Measurements from ENCODE around the gene TRA2A.

The TRA2A gene

DNA sequence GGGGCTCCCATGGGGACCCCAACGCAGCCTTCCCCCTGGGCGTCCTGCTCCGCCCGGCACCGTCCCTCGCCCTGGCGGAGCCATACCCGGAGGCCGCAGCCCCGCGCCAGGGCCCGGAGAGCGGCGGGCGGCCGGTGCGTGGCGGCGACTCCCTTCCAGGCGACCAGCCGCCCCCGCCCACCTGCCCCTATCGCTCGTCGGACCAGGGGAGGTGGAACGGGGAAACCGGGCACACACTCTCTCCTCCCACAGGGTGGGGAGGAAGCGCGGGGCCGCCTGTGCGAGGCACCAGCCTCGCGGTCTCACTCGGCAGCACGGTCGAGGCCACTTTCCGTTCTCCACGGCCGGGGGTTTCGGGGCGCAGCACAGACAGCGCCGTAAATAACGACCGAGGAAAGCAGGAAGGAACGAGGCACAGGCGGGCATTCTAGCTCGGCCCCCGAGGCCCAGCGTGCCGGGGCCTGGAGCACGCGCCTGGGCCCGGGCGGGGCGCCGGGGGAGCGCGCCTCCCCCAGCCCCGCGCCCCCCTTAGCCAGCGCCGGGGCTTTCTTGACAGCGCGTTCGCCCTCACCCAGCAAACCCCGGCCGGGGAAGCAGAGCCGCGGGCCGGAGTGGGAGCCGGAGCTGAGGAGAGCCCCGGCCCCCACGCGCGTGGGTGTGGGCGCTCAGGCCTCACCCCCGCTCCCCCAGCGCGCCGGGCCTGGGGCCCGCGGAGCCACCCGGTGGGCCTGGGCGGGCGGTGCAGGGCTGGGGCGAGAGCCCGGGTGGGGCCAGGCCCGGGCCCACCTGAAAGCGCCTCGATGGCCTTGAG lies 62.4 kb downstream of the TRA2A start:
- Histone ChIP-seq H3K9ac (ENCODE audit: low read length) (peak overlapping the region; percentile 97), H3K9me3 (ENCODE audit: control insufficient read depth, insufficient read depth, low read depth, low read length) (no peaks in the 10 kb centered on the region), H3K36me3 (ENCODE audit: control insufficient read depth, insufficient read depth, low read length) (0 out of 2 replicates have a peak, but pooled peaks cover 6% of the 10 kb centered on the region), H3K4me1 (ENCODE audit: control insufficient read depth, insufficient read depth, low read length) (peaks cover 13% of the 10 kb centered on the region; the same call in 1 of the 2 replicates), H3K27me3 (ENCODE audit: control insufficient read depth, insufficient read depth, low read length) (no peaks in the 10 kb centered on the region), H3K27ac (ENCODE audit: low read depth, low read length) (peak overlapping the region; percentile 89), H3K4me3 (ENCODE audit: low read depth, low read length) (peak overlapping the region; percentile 96)

DNA sequence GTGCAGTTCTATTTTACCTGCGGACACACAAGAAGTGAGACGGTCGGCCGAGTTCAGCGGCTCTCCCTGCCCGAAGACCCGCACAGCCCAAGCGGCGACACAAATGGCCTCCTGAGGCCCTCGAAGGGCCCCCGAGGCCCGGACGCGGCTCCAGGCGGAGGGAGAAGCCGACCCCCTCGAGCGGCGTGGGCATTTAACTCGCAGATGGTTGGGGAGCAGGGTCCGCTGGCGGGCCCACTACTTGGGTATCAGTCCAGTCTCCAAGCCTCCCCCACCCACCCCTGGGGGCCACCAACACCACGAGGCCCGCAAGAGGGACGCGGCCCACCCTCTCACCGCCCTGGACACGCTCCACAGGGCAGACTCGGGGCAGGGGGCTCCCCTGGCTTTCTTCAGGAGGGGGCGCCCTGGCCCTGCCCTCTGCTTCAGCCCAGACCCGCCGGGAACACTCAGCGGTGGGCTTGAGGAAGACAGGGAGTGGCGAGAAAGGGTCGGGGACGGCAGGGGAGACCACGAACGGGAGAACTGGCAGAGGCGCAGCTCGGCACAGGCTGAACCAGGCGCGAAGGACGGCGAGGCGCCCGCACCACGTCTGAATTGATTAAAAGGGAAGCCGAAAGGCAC lies 63.1 kb downstream of the TRA2A start:
- Histone ChIP-seq H3K9me3 (ENCODE audit: control insufficient read depth, insufficient read depth, low read depth, low read length) (no peaks in the 10 kb centered on the region), H3K4me1 (ENCODE audit: control insufficient read depth, insufficient read depth, low read length) (peaks cover 20% of the 10 kb centered on the region), H3K27me3 (ENCODE audit: control insufficient read depth, insufficient read depth, low read length) (no peaks in the 10 kb centered on the region), H3K36me3 (ENCODE audit: control insufficient read depth, insufficient read depth, low read length) (0 out of 2 replicates have a peak, but pooled peaks cover 6% of the 10 kb centered on the region), H3K9ac (ENCODE audit: low read length) (peak overlapping the region; percentile 97), H3K27ac (ENCODE audit: low read depth, low read length) (peak overlapping the region; percentile 89), H3K4me3 (ENCODE audit: low read depth, low read length) (peak overlapping the region; percentile 96)

DNA sequence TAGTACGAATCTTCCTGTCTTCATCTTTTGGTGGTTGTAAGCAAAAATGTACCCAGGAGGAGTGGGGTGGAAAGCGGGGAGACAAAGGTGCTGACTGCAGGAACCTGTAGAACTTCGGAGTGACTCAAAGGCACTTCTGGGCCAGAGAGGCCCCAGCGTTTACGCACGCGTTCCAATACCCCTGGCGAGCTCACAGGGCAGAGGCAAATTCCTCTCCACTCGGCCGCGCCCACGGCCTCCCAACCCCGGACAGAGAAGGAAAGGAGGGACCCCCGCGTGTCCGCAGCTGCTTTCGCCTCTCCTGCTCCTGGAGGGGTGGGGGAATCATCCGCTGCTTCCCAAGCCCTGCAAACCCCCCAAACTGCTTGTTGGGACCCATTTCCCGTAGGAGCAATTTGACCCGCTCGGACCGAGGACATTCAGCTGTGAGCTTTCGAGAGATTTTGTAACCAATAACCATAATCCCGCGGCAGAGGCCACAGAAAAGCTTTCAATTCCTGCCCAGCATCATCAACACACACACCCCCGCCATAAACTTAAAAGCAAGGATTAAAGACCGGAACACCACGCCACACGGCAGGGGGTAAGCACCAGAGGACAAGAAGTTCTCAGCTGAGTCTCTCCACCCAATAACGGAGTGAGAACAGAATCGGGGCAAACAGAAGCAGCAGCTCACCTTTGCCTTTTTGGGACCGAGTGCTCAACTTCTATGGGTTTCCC lies 63.8 kb downstream of the TRA2A start:
- H3K9ac ChIP-seq (ENCODE audit: low read length) = peak overlapping the region; percentile 97
- H3K9me3 ChIP-seq (ENCODE audit: control insufficient read depth, insufficient read depth, low read depth, low read length) = no peaks in the 10 kb centered on the region
- no peaks in the 10 kb centered on the region for H3K27me3 ChIP-seq (ENCODE audit: control insufficient read depth, insufficient read depth, low read length)
- peaks cover 27% of the 10 kb centered on the region for H3K4me1 ChIP-seq (ENCODE audit: control insufficient read depth, insufficient read depth, low read length)
- 0 out of 2 replicates have a peak, but pooled peaks cover 6% of the 10 kb centered on the region for H3K36me3 ChIP-seq (ENCODE audit: control insufficient read depth, insufficient read depth, low read length)
- H3K27ac ChIP-seq (ENCODE audit: low read depth, low read length) = peak overlapping the region; percentile 89; the same call in 1 of the 2 replicates
- H3K4me3 ChIP-seq (ENCODE audit: low read depth, low read length) = peak overlapping the region; percentile 96

DNA sequence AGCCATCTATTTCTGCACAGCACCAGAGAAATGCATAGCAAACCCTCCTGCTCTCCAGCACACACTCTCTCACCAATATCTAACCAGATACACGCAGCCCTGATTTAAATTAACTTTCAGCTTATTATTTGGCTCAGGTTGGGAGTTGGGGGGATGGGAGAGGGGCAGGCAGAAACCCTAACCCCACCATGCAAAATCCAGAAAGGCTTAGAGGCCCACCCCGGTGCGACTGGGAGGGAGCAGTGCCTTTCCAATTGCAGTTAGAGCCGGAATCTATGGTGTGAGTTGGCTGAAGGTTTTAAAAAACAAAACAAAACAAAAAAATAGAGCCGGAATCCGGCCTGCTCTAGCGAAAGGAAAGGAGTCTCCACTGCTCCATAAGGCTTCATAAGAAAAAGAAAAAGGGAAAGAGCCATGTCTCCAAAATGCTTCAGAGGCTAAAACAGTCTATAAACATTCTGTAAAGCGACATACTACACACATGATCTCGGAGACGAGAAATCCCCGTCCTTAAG lies 64.4 kb downstream of the TRA2A start:
- peaks cover 32% of the 10 kb centered on the region for H3K4me1 ChIP-seq (ENCODE audit: control insufficient read depth, insufficient read depth, low read length)
- H3K9me3 ChIP-seq (ENCODE audit: control insufficient read depth, insufficient read depth, low read depth, low read length) = no peaks in the 10 kb centered on the region
- peak overlapping the region; percentile 96 for H3K4me3 ChIP-seq (ENCODE audit: low read depth, low read length)
- H3K27me3 ChIP-seq (ENCODE audit: control insufficient read depth, insufficient read depth, low read length) = no peaks in the 10 kb centered on the region
- peak overlapping the region; percentile 89; the same call in 1 of the 2 replicates for H3K27ac ChIP-seq (ENCODE audit: low read depth, low read length)
- H3K36me3 ChIP-seq (ENCODE audit: control insufficient read depth, insufficient read depth, low read length) = 0 out of 2 replicates have a peak, but pooled peaks cover 9% of the 10 kb centered on the region
- peak overlapping the region; percentile 97 for H3K9ac ChIP-seq (ENCODE audit: low read length)

DNA sequence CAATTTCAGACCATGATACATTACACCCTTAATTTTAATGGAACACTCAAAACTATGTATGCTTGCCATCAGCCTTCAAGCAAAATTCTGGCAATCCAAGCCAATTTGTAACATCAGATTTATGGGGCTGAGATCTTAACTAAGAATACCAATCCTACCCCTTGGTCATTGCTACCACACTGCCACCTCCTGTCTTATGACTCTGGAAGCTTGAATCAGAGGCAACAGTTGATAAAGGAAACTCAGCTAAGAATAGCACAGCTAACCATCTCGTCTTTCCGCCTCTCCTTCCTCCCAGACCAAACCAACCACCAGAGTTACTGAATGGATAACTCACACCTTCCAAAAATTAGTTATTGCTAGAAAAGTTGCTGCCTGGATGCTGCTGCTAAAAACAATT lies 68.9 kb downstream of the TRA2A start:
- H3K27ac ChIP-seq (ENCODE audit: low read depth, low read length) = no peak overlapping the region
- no peaks in the 10 kb centered on the region for H3K27me3 ChIP-seq (ENCODE audit: control insufficient read depth, insufficient read depth, low read length)
- H3K9ac ChIP-seq (ENCODE audit: low read length) = no peak overlapping the region
- H3K4me1 ChIP-seq (ENCODE audit: control insufficient read depth, insufficient read depth, low read length) = peaks cover 48% of the 10 kb centered on the region
- no peaks in the 10 kb centered on the region for H3K9me3 ChIP-seq (ENCODE audit: control insufficient read depth, insufficient read depth, low read depth, low read length)
- H3K36me3 ChIP-seq (ENCODE audit: control insufficient read depth, insufficient read depth, low read length) = peaks cover 32% of the 10 kb centered on the region
- H3K4me3 ChIP-seq (ENCODE audit: low read depth, low read length) = peak overlapping the region; percentile 11; the same call in 1 of the 2 replicates

DNA sequence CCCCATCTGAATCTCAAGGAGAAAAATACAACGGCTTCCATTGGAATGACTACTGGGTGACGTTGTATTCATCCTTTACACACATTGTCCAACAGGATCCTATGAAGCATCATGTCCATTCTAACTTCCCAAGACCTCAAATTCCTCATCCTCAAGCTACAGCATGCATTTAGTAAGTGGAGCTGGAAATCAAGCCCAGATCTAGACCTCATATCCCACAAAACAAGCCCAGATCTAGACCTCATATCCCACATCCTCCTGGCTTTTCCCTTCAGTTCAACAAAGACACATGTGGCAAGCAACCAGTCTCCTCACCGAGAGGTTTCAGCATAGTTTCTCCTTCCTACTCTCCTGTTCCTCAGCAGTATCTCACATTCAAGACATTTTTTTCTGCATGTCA lies 73.7 kb downstream of the TRA2A start:
- H3K27me3 ChIP-seq (ENCODE audit: control insufficient read depth, insufficient read depth, low read length) = no peaks in the 10 kb centered on the region
- H3K9ac ChIP-seq (ENCODE audit: low read length) = no peak overlapping the region
- H3K9me3 ChIP-seq (ENCODE audit: control insufficient read depth, insufficient read depth, low read depth, low read length) = no peaks in the 10 kb centered on the region
- peaks cover 46% of the 10 kb centered on the region for H3K4me1 ChIP-seq (ENCODE audit: control insufficient read depth, insufficient read depth, low read length)
- no peak overlapping the region for H3K4me3 ChIP-seq (ENCODE audit: low read depth, low read length)
- no peak overlapping the region for H3K27ac ChIP-seq (ENCODE audit: low read depth, low read length)
- peaks cover 33% of the 10 kb centered on the region for H3K36me3 ChIP-seq (ENCODE audit: control insufficient read depth, insufficient read depth, low read length)

DNA sequence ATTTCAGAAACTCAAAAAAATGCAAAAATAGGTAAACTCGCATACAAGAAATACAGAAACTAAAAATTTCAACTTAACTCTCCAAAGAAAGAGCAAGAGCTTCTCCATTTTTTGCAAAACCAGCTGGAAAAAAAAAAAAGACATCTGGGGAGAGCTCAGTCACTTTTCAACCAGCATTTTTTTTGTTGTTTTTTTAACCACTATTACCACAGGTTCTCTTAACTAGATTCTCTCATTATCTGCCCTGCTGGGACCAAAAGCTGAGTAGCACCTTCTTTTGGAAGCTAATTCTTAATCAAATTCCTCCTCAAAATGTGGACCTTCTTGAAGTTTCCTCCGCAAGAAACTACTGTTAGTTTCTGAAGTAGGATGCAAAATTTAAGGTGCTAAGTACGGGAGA lies 75.7 kb downstream of the TRA2A start:
- H3K9ac ChIP-seq (ENCODE audit: low read length) = no peak overlapping the region
- H3K4me3 ChIP-seq (ENCODE audit: low read depth, low read length) = peak overlapping the region; percentile 7; the same call in 1 of the 2 replicates
- no peaks in the 10 kb centered on the region for H3K9me3 ChIP-seq (ENCODE audit: control insufficient read depth, insufficient read depth, low read depth, low read length)
- H3K27me3 ChIP-seq (ENCODE audit: control insufficient read depth, insufficient read depth, low read length) = no peaks in the 10 kb centered on the region
- peaks cover 22% of the 10 kb centered on the region for H3K36me3 ChIP-seq (ENCODE audit: control insufficient read depth, insufficient read depth, low read length)
- H3K27ac ChIP-seq (ENCODE audit: low read depth, low read length) = no peak overlapping the region
- peaks cover 34% of the 10 kb centered on the region for H3K4me1 ChIP-seq (ENCODE audit: control insufficient read depth, insufficient read depth, low read length)

DNA sequence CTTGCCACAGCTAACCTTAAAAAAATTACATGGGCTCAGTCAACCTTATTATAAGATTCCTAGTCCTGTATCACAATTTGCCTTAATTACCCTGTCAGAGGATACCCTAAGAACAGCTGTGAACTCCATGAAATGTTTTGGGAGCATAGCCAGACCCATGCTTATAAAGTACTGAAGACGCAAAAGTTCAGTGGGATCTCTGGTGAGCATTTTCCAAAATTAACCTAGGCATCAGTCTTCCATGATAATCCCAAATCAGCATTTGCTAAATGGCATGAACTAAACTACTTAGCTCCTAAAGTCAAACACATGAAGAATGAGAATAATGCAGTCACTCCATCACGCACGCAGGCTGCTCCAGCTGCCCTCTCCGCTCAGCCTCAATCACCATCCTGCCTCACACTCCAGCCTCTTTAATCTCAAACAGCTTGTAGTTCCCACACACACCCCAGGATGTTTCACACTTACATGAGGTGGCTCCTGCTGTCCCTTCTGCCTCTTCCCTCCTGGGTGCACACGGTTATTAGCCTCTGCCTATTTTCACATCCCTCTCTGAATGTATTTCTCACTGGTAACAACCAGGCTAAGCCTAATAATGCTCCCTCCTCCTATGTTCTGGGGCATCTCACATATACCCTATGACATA lies 76.8 kb downstream of the TRA2A start:
- peak overlapping the region; percentile 14; the same call in 1 of the 2 replicates for H3K4me3 ChIP-seq (ENCODE audit: low read depth, low read length)
- H3K36me3 ChIP-seq (ENCODE audit: control insufficient read depth, insufficient read depth, low read length) = peaks cover 12% of the 10 kb centered on the region
- H3K27me3 ChIP-seq (ENCODE audit: control insufficient read depth, insufficient read depth, low read length) = no peaks in the 10 kb centered on the region
- no peak overlapping the region for H3K9ac ChIP-seq (ENCODE audit: low read length)
- no peak overlapping the region for H3K27ac ChIP-seq (ENCODE audit: low read depth, low read length)
- H3K4me1 ChIP-seq (ENCODE audit: control insufficient read depth, insufficient read depth, low read length) = peaks cover 34% of the 10 kb centered on the region
- no peaks in the 10 kb centered on the region for H3K9me3 ChIP-seq (ENCODE audit: control insufficient read depth, insufficient read depth, low read depth, low read length)
